Measurements from ENCODE around the gene TOP2A.

DNA sequence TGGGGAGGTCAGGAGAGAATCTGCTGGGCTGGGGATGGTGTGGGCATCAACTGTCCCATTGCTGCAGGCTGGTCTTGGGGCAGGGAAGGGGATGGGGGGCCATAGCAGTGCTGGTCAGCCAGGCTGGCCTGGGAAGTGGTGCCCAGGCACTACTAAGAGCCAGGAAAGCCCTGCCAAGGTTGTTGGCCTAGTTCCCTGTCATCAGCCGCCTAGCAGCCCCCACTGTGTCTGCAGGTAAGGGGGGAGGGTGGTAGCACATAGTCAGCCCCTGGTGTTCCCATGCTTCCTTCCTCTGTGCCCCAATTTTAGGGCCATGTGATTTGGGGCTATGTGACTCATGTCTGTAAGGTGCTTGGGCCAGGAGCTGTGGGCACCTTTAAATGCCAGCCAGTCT is 70.9 kb downstream of the TOP2A start:
- no peak for TF ChIP-seq YY1 (IDR thresholded peaks at IDR 0.05; ENCODE audit: insufficient read depth, insufficient read length)
- TF ChIP-seq SUZ12 (IDR thresholded peaks at IDR 0.05; ENCODE audit: extremely low read depth, insufficient read depth, insufficient read length) = no peak

Data from NT2/D1 (cell line).